ENCODE data around the gene ADCY10.

GRCh38 chr1:167904652-167905130, 9.2 kb downstream of the ADCY10 start:
- TF ChIP-seq ZFP30 (CRISPR knock-in tag; IDR thresholded peaks at IDR 0.05) (no peak), ISL1 (CRISPR knock-in tag; IDR thresholded peaks at IDR 0.05) (no peak), ARNTL (CRISPR knock-in tag; IDR thresholded peaks at IDR 0.05; ENCODE audit: borderline replicate concordance, low read depth) (no peak), OSR1 (CRISPR knock-in tag; IDR thresholded peaks at IDR 0.05) (no peak), ZFP3 (CRISPR knock-in tag; IDR thresholded peaks at IDR 0.05) (no peak), CSRNP3 (CRISPR knock-in tag; IDR thresholded peaks at IDR 0.05) (no peak), SNAI2 (CRISPR knock-in tag; IDR thresholded peaks at IDR 0.05) (no peak), CREB5 (CRISPR knock-in tag; IDR thresholded peaks at IDR 0.05; ENCODE audit: low read depth) (no peak), TOX (CRISPR knock-in tag; IDR thresholded peaks at IDR 0.05; ENCODE audit: borderline replicate concordance) (no peak), PPARA (CRISPR knock-in tag; IDR thresholded peaks at IDR 0.05; ENCODE audit: borderline replicate concordance) (no peak), RARB (CRISPR knock-in tag; IDR thresholded peaks at IDR 0.05) (no peak), ZC3H10 (CRISPR knock-in tag; IDR thresholded peaks at IDR 0.05) (no peak), CSDC2 (CRISPR knock-in tag; IDR thresholded peaks at IDR 0.05) (no peak)
- TF ChIP-seq, protein P1, sequence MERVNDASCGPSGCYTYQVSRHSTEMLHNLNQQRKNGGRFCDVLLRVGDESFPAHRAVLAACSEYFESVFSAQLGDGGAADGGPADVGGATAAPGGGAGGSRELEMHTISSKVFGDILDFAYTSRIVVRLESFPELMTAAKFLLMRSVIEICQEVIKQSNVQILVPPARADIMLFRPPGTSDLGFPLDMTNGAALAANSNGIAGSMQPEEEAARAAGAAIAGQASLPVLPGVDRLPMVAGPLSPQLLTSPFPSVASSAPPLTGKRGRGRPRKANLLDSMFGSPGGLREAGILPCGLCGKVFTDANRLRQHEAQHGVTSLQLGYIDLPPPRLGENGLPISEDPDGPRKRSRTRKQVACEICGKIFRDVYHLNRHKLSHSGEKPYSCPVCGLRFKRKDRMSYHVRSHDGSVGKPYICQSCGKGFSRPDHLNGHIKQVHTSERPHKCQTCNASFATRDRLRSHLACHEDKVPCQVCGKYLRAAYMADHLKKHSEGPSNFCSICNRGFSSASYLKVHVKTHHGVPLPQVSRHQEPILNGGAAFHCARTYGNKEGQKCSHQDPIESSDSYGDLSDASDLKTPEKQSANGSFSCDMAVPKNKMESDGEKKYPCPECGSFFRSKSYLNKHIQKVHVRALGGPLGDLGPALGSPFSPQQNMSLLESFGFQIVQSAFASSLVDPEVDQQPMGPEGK (CRISPR knock-in tag; IDR thresholded peaks at IDR 0.05; ENCODE audit: borderline replicate concordance): no peak

Measured in SK-N-SH treated with all-trans-retinoic acid at 6 μM for 48 hours (cell line).